Measurements from ENCODE around the gene TGFB2.

The TGFB2 gene

GRCh38 chr1:218430346-218430745, 85.2 kb downstream of the TGFB2 start:
- no peaks in the 10 kb centered on the region for H3K36me3 Mint-ChIP-seq (ENCODE audit: low read depth)
- ATAC-seq, result no peak
- peaks cover 6% of the 10 kb centered on the region for H3K27me3 Mint-ChIP-seq
- H3K9me3 Mint-ChIP-seq, result peaks cover 4% of the 10 kb centered on the region
- no peak for DNase-seq
- H3K27ac Mint-ChIP-seq, result no peak overlapping the region
- H3K4me1 Mint-ChIP-seq, result no peaks in the 10 kb centered on the region
- no peak overlapping the region for H3K4me3 Mint-ChIP-seq

- ATAC-seq, result no peak
- Mint-ChIP-seq H3K9me3 (peaks cover 4% of the 10 kb centered on the region), H3K36me3 (ENCODE audit: low read depth) (no peaks in the 10 kb centered on the region), H3K4me3 (no peak overlapping the region), H3K27ac (no peak overlapping the region), H3K4me1 (no peaks in the 10 kb centered on the region), H3K27me3 (peaks cover 6% of the 10 kb centered on the region)
- no peak for DNase-seq
Measured at GRCh38 chr1:218430822-218431221, 85.7 kb downstream of the TGFB2 start.

- no peaks in the 10 kb centered on the region for H3K36me3 Mint-ChIP-seq (ENCODE audit: low read depth)
- no peaks in the 10 kb centered on the region for H3K4me1 Mint-ChIP-seq
- peaks cover 6% of the 10 kb centered on the region for H3K27me3 Mint-ChIP-seq
- H3K9me3 Mint-ChIP-seq, result peaks cover 4% of the 10 kb centered on the region
- ATAC-seq (no peak), DNase-seq (no peak)
- H3K4me3 Mint-ChIP-seq, result no peak overlapping the region
- H3K27ac Mint-ChIP-seq, result no peak overlapping the region
Measured at GRCh38 chr1:218431476-218431875, 86.3 kb downstream of the TGFB2 start.

GRCh38 chr1:218433744-218434143, 88.6 kb downstream of the TGFB2 start:
- no peak overlapping the region for H3K4me3 Mint-ChIP-seq
- no peak overlapping the region for H3K27ac Mint-ChIP-seq
- no peaks in the 10 kb centered on the region for H3K4me1 Mint-ChIP-seq
- peaks cover 13% of the 10 kb centered on the region for H3K27me3 Mint-ChIP-seq
- H3K9me3 Mint-ChIP-seq, result peaks cover 4% of the 10 kb centered on the region
- no peak for DNase-seq
- no peaks in the 10 kb centered on the region for H3K36me3 Mint-ChIP-seq (ENCODE audit: low read depth)
- ATAC-seq, result no peak

GRCh38 chr1:218435528-218435927, 90.4 kb downstream of the TGFB2 start:
- Mint-ChIP-seq H3K4me3 (no peak overlapping the region), H3K36me3 (ENCODE audit: low read depth) (no peaks in the 10 kb centered on the region), H3K4me1 (no peaks in the 10 kb centered on the region), H3K9me3 (peaks cover 1% of the 10 kb centered on the region), H3K27me3 (peaks cover 11% of the 10 kb centered on the region), H3K27ac (no peak overlapping the region)
- DNase-seq (no peak), ATAC-seq (no peak)

GRCh38 chr1:218436346-218436745, 91.2 kb downstream of the TGFB2 start:
- Mint-ChIP-seq H3K9me3 (no peaks in the 10 kb centered on the region), H3K27me3 (peaks cover 10% of the 10 kb centered on the region), H3K36me3 (ENCODE audit: low read depth) (no peaks in the 10 kb centered on the region), H3K4me3 (no peak overlapping the region), H3K27ac (no peak overlapping the region), H3K4me1 (no peaks in the 10 kb centered on the region)
- no peak for DNase-seq
- no peak for ATAC-seq

GRCh38 chr1:218436997-218437396, 91.9 kb downstream of the TGFB2 start:
- no peak for DNase-seq
- peaks cover 12% of the 10 kb centered on the region for H3K27me3 Mint-ChIP-seq
- no peak overlapping the region for H3K4me3 Mint-ChIP-seq
- H3K27ac Mint-ChIP-seq, result no peak overlapping the region
- H3K4me1 Mint-ChIP-seq, result no peaks in the 10 kb centered on the region
- ATAC-seq, result no peak
- H3K9me3 Mint-ChIP-seq, result no peaks in the 10 kb centered on the region
- H3K36me3 Mint-ChIP-seq (ENCODE audit: low read depth), result no peaks in the 10 kb centered on the region

GRCh38 chr1:218439541-218440295, 94.6 kb downstream of the TGFB2 start:
- DNase-seq (no peak), ATAC-seq (no peak)
- no peak overlapping the region for H3K27ac Mint-ChIP-seq
- H3K9me3 Mint-ChIP-seq, result no peaks in the 10 kb centered on the region
- H3K27me3 Mint-ChIP-seq, result peaks cover 10% of the 10 kb centered on the region
- no peak overlapping the region for H3K4me3 Mint-ChIP-seq
- H3K4me1 Mint-ChIP-seq, result no peaks in the 10 kb centered on the region
- H3K36me3 Mint-ChIP-seq (ENCODE audit: low read depth), result no peaks in the 10 kb centered on the region

GRCh38 chr1:218443255-218443654, 98.1 kb downstream of the TGFB2 start:
- no peaks in the 10 kb centered on the region for H3K9me3 Mint-ChIP-seq
- H3K27me3 Mint-ChIP-seq, result peaks cover 8% of the 10 kb centered on the region
- H3K27ac Mint-ChIP-seq, result no peak overlapping the region
- ATAC-seq, result no peak
- H3K4me1 Mint-ChIP-seq, result no peaks in the 10 kb centered on the region
- DNase-seq, result no peak
- no peak overlapping the region for H3K4me3 Mint-ChIP-seq
- no peaks in the 10 kb centered on the region for H3K36me3 Mint-ChIP-seq (ENCODE audit: low read depth)

GRCh38 chr1:218444173-218444572, 99.0 kb downstream of the TGFB2 start:
- Mint-ChIP-seq H3K27ac (no peak overlapping the region), H3K4me1 (no peaks in the 10 kb centered on the region), H3K9me3 (no peaks in the 10 kb centered on the region), H3K4me3 (no peak overlapping the region), H3K27me3 (peaks cover 5% of the 10 kb centered on the region), H3K36me3 (ENCODE audit: low read depth) (no peaks in the 10 kb centered on the region)
- ATAC-seq, result no peak
- DNase-seq, result no peak

- no peaks in the 10 kb centered on the region for H3K9me3 Mint-ChIP-seq
- H3K27ac Mint-ChIP-seq, result no peak overlapping the region
- peaks cover 5% of the 10 kb centered on the region for H3K27me3 Mint-ChIP-seq
- ATAC-seq (no peak), DNase-seq (no peak)
- H3K4me3 Mint-ChIP-seq, result no peak overlapping the region
- H3K36me3 Mint-ChIP-seq (ENCODE audit: low read depth), result no peaks in the 10 kb centered on the region
- H3K4me1 Mint-ChIP-seq, result no peaks in the 10 kb centered on the region
Measured at GRCh38 chr1:218444588-218444987, 99.5 kb downstream of the TGFB2 start.

- Mint-ChIP-seq H3K9me3 (no peaks in the 10 kb centered on the region), H3K27me3 (peaks cover 3% of the 10 kb centered on the region), H3K4me3 (no peak overlapping the region), H3K36me3 (ENCODE audit: low read depth) (no peaks in the 10 kb centered on the region), H3K27ac (no peak overlapping the region), H3K4me1 (no peaks in the 10 kb centered on the region)
- DNase-seq, result no peak
- ATAC-seq, result no peak
Measured at GRCh38 chr1:218447010-218447689, 102.0 kb downstream of the TGFB2 start.

GRCh38 chr1:218451415-218451814, 106.3 kb downstream of the TGFB2 start:
- Mint-ChIP-seq H3K36me3 (ENCODE audit: low read depth) (no peaks in the 10 kb centered on the region), H3K9me3 (no peaks in the 10 kb centered on the region), H3K4me3 (no peak overlapping the region), H3K27ac (no peak overlapping the region), H3K4me1 (no peaks in the 10 kb centered on the region), H3K27me3 (peaks cover 2% of the 10 kb centered on the region)
- ATAC-seq (no peak), DNase-seq (no peak)

- no peaks in the 10 kb centered on the region for H3K4me1 Mint-ChIP-seq
- no peaks in the 10 kb centered on the region for H3K9me3 Mint-ChIP-seq
- ATAC-seq (no peak), DNase-seq (no peak)
- H3K27ac Mint-ChIP-seq, result no peak overlapping the region
- no peaks in the 10 kb centered on the region for H3K27me3 Mint-ChIP-seq
- H3K36me3 Mint-ChIP-seq (ENCODE audit: low read depth), result no peaks in the 10 kb centered on the region
- no peak overlapping the region for H3K4me3 Mint-ChIP-seq
Measured at GRCh38 chr1:218454700-218455282, 109.7 kb downstream of the TGFB2 start.

GRCh38 chr1:218456444-218456843, 111.3 kb downstream of the TGFB2 start:
- H3K27me3 Mint-ChIP-seq, result no peaks in the 10 kb centered on the region
- no peaks in the 10 kb centered on the region for H3K36me3 Mint-ChIP-seq (ENCODE audit: low read depth)
- H3K27ac Mint-ChIP-seq, result no peak overlapping the region
- ATAC-seq (no peak), DNase-seq (no peak)
- no peak overlapping the region for H3K4me3 Mint-ChIP-seq
- H3K9me3 Mint-ChIP-seq, result no peaks in the 10 kb centered on the region
- H3K4me1 Mint-ChIP-seq, result no peaks in the 10 kb centered on the region
